GM23248 (cell line): Measurements from ENCODE around the gene TNNI2.

Experiments
- EZH2 ChIP-seq: fragments of 200-600 bp; sonication (generic); IDR thresholded peaks from 2 replicates; pipeline ENCODE4 v1.6.1; 2018; ENCODE audit warnings: antibody characterized with exemption, mild to moderate bottlenecking; ENCODE audit not compliant: insufficient read depth, poor library complexity, severe bottlenecking
- EZH2phosphoT487 ChIP-seq: fragments of 200-600 bp; sonication (generic); IDR thresholded peaks from 2 replicates; pipeline ENCODE4 v1.6.1; 2018; ENCODE audit warnings: antibody characterized with exemption, moderate library complexity, mild to moderate bottlenecking, low read depth; ENCODE audit not compliant: insufficient read depth

DNA sequence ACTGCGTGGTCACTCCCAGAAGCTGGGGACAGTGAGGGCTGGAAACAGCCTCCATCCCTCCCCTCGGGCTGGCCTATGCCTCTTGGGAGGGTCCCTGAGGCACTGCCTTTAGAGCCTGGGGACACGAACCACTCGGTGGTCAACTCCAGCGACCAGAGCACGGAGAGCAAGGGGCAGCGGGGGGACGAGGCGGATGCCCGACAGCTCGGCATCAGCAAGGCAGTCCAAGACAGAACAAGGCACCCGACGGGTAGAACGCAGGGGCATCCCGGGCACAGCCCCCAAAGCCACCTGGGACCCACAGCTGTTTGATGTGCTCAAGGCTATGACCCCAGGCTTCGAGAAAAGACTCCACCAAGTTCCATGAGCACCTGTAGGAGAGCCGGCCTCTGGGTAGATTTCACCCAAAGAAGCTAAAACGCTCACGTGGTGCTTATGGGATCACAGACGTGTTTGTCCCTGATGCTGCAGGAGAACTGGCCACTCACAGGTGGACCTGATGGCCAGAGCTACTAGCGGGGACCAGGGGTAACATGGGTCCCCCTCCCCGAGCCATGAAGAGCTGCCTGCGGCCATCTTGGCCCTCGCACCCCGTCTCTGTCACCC lies 13.6 kb downstream of the TNNI2 start:
- TF ChIP-seq EZH2phosphoT487 (no peak), EZH2 (no peak)
